ENCODE data around the gene DUSP22. TPM values are rescaled to one million over a fixed set of nuclear protein-coding genes. Genes with fewer than 3 reads are reported as not detected.

The DUSP22 gene
- total and polyA plus RNA-seq, 5 donors: 51.0 to 74.8 (median 64.2) TPM

GRCh38 chr6:290111-290922 is 2.0 kb upstream of the DUSP22 start:
- Histone ChIP-seq H3K4me1 (ENCODE audit: control insufficient read depth, insufficient read depth, low read length) (no peaks in the 10 kb centered on the region), H3K4me3 (ENCODE audit: low read length) (no peak overlapping the region), H3K27ac (ENCODE audit: low read length) (no peak overlapping the region), H3K27me3 (ENCODE audit: control insufficient read depth, insufficient read depth) (no peaks in the 10 kb centered on the region), H3K9me3 (ENCODE audit: control insufficient read depth, low read length) (no peaks in the 10 kb centered on the region)
- intact Hi-C loops (cut with DNase I): no loop called here
- 74% methylated on average over 9 of the region's 9 CpGs for WGBS
- DNase-seq (no peak), ATAC-seq (no peak)

GRCh38 chr6:291204-291696 is 1.0 kb upstream of the DUSP22 start:
- Histone ChIP-seq H3K27me3 (ENCODE audit: control insufficient read depth, insufficient read depth) (no peaks in the 10 kb centered on the region), H3K9me3 (ENCODE audit: control insufficient read depth, low read length) (no peaks in the 10 kb centered on the region), H3K27ac (ENCODE audit: low read length) (peak overlapping the region; percentile 99), H3K4me3 (ENCODE audit: low read length) (peak overlapping the region; percentile 65), H3K4me1 (ENCODE audit: control insufficient read depth, insufficient read depth, low read length) (no peaks in the 10 kb centered on the region)
- intact Hi-C loops (cut with DNase I): no loop called here
- WGBS: 48% methylated on average over 8 of the region's 8 CpGs
- no peak for ATAC-seq
- DNase-seq: no peak

- intact Hi-C loops (cut with DNase I): no loop called here
- Histone ChIP-seq H3K9me3 (ENCODE audit: control insufficient read depth, low read length) (no peaks in the 10 kb centered on the region), H3K27ac (ENCODE audit: low read length) (peak overlapping the region; percentile 99), H3K4me3 (ENCODE audit: low read length) (peak overlapping the region; percentile 65), H3K27me3 (ENCODE audit: control insufficient read depth, insufficient read depth) (no peaks in the 10 kb centered on the region), H3K4me1 (ENCODE audit: control insufficient read depth, insufficient read depth, low read length) (peaks cover 8% of the 10 kb centered on the region)
- 17% methylated on average over 52 of the region's 52 CpGs for WGBS
- DNase-seq (peak; percentile 83 to 91 (median 91)), ATAC-seq (peak; percentile 55 to 63)
Measured at GRCh38 chr6:292506-293192, 362 bp downstream of the DUSP22 start.

- Histone ChIP-seq H3K4me1 (ENCODE audit: control insufficient read depth, insufficient read depth, low read length) (peaks cover 8% of the 10 kb centered on the region), H3K27me3 (ENCODE audit: control insufficient read depth, insufficient read depth) (no peaks in the 10 kb centered on the region), H3K4me3 (ENCODE audit: low read length) (peak overlapping the region; percentile 65), H3K27ac (ENCODE audit: low read length) (peak overlapping the region; percentile 99), H3K9me3 (ENCODE audit: control insufficient read depth, low read length) (no peaks in the 10 kb centered on the region)
- 34% methylated on average over 24 of the region's 24 CpGs for WGBS
- ATAC-seq: peak in 1 of 2 donors; percentile 58
- DNase-seq: peak; percentile 70 to 73 (median 72)
- intact Hi-C loops (cut with DNase I): no loop called here
Measured at GRCh38 chr6:293193-294174, 1.2 kb downstream of the DUSP22 start.

- no peak overlapping the region for H3K4me3 ChIP-seq (ENCODE audit: low read length)
- no peaks in the 10 kb centered on the region for H3K27me3 ChIP-seq (ENCODE audit: control insufficient read depth, insufficient read depth)
- DNase-seq (no peak), ATAC-seq (no peak)
- no peak overlapping the region for H3K27ac ChIP-seq (ENCODE audit: low read length)
- intact Hi-C loops (cut with DNase I): no loop called here
- 82% methylated on average over 17 of the region's 17 CpGs for WGBS
- H3K9me3 ChIP-seq (ENCODE audit: control insufficient read depth, low read length): no peaks in the 10 kb centered on the region
- H3K4me1 ChIP-seq (ENCODE audit: control insufficient read depth, insufficient read depth, low read length): peaks cover 8% of the 10 kb centered on the region
Measured at GRCh38 chr6:294656-295565, 2.6 kb downstream of the DUSP22 start.

GRCh38 chr6:296151-297122 is 4.2 kb downstream of the DUSP22 start:
- no peaks in the 10 kb centered on the region for H3K9me3 ChIP-seq (ENCODE audit: control insufficient read depth, low read length)
- no peak overlapping the region for H3K27ac ChIP-seq (ENCODE audit: low read length)
- H3K4me3 ChIP-seq (ENCODE audit: low read length): no peak overlapping the region
- DNase-seq: peak in 2 of 3 donors; percentile 35 to 79
- intact Hi-C loops (cut with DNase I): no loop called here
- ATAC-seq: no peak
- H3K27me3 ChIP-seq (ENCODE audit: control insufficient read depth, insufficient read depth): no peaks in the 10 kb centered on the region
- 38% methylated on average over 9 of the region's 9 CpGs for WGBS
- peaks cover 8% of the 10 kb centered on the region for H3K4me1 ChIP-seq (ENCODE audit: control insufficient read depth, insufficient read depth, low read length)

GRCh38 chr6:297571-298232 is 5.4 kb downstream of the DUSP22 start:
- H3K4me3 ChIP-seq (ENCODE audit: low read length): no peak overlapping the region
- ATAC-seq: no peak
- H3K9me3 ChIP-seq (ENCODE audit: control insufficient read depth, low read length): no peaks in the 10 kb centered on the region
- no peaks in the 10 kb centered on the region for H3K27me3 ChIP-seq (ENCODE audit: control insufficient read depth, insufficient read depth)
- peaks cover 8% of the 10 kb centered on the region for H3K4me1 ChIP-seq (ENCODE audit: control insufficient read depth, insufficient read depth, low read length)
- WGBS: 58% methylated on average over 6 of the region's 6 CpGs
- H3K27ac ChIP-seq (ENCODE audit: low read length): no peak overlapping the region
- peak in 1 of 3 donors; percentile 24 for DNase-seq
- intact Hi-C loops (cut with DNase I): no loop called here

GRCh38 chr6:298233-299103 is 6.2 kb downstream of the DUSP22 start:
- Histone ChIP-seq H3K27ac (ENCODE audit: low read length) (no peak overlapping the region), H3K4me1 (ENCODE audit: control insufficient read depth, insufficient read depth, low read length) (peaks cover 8% of the 10 kb centered on the region), H3K27me3 (ENCODE audit: control insufficient read depth, insufficient read depth) (no peaks in the 10 kb centered on the region), H3K9me3 (ENCODE audit: control insufficient read depth, low read length) (no peaks in the 10 kb centered on the region), H3K4me3 (ENCODE audit: low read length) (no peak overlapping the region)
- ATAC-seq (peak; percentile 17 to 39), DNase-seq (no peak)
- intact Hi-C loops (cut with DNase I): no loop called here
- WGBS: 60% methylated on average over 11 of the region's 11 CpGs

Data from right cardiac atrium (tissue), 5 donors.